Fibroblast of mammary gland (primary cell): Measurements from ENCODE around the gene LRRC8D.

Experiments
- DNase-seq: peaks from one replicate; pipeline ENCODE4 v3.0.0-alpha.2; 2010; ENCODE audit warnings: low read depth
- H3K4me3 ChIP-seq: 2 replicates; pipeline ENCODE4 v1.5.1; 2011; ENCODE audit warnings: low read depth, mild to moderate bottlenecking, low read length, moderate library complexity; ENCODE audit not compliant: control insufficient read depth
- CTCF ChIP-seq: conservative IDR thresholded peaks from 2 replicates; pipeline ENCODE4 v1.5.1; 2011; ENCODE audit warnings: low read depth, low read length, inconsistent platforms; ENCODE audit not compliant: control insufficient read depth, insufficient read depth

The LRRC8D gene

GRCh38 chr1:89935235-89935634 is 114.4 kb downstream of the LRRC8D start:
- no peak for DNase-seq
- no peak overlapping the region for H3K4me3 ChIP-seq
- no peak for TF ChIP-seq CTCF

- DNase-seq, result no peak
- no peak overlapping the region for H3K4me3 ChIP-seq
- TF ChIP-seq CTCF, result no peak
These were observed 115.9 kb downstream of the LRRC8D start for GRCh38 chr1:89936694-89937093.

- no peak for TF ChIP-seq CTCF
These were observed 117.6 kb downstream of the LRRC8D start for GRCh38 chr1:89938171-89939055.

GRCh38 chr1:89939059-89939570 is 118.3 kb downstream of the LRRC8D start:
- no peak for DNase-seq
- no peak for TF ChIP-seq CTCF
- no peak overlapping the region for H3K4me3 ChIP-seq

More at GRCh38 chr1:89938171-89939055, 117.6 kb downstream of the LRRC8D start:
- H3K4me3 ChIP-seq, result no peak overlapping the region
- DNase-seq, result peak; percentile 29

- no peak overlapping the region for H3K4me3 ChIP-seq
- TF ChIP-seq CTCF, result no peak
- DNase-seq, result no peak
These were observed 119.0 kb downstream of the LRRC8D start for GRCh38 chr1:89939693-89940438.

- TF ChIP-seq CTCF, result no peak
- H3K4me3 ChIP-seq, result no peak overlapping the region
These were observed 120.4 kb downstream of the LRRC8D start for GRCh38 chr1:89941110-89941766.

More at GRCh38 chr1:89941110-89941766, 120.4 kb downstream of the LRRC8D start:
- no peak for DNase-seq
